Measurements from ENCODE around the gene QSER1. TPM values are rescaled to one million over a fixed set of nuclear protein-coding genes. Genes with fewer than 3 reads are reported as not detected.

QSER1 gene
- total RNA-seq, 1 donor from 2014 or later = 7.3 TPM

Other genes starting within 250 kb of the QSER1 start
- gene CCDC73, start 98.1 kb upstream of the QSER1 start, total RNA-seq = 0.40 TPM
- 12.2 TPM for gene PRRG4, start 62.9 kb upstream of the QSER1 start, total RNA-seq
- gene DEPDC7, start 123.1 kb downstream of the QSER1 start, total RNA-seq = 26.1 TPM
- 4.2 TPM for gene TCP11L1, start 146.8 kb downstream of the QSER1 start, total RNA-seq

Data from left lobe of liver (tissue), 1 donor.